B cell (primary cell): ENCODE results near the gene NLRP1. TPM values are rescaled to one million over a fixed set of nuclear protein-coding genes. Genes with fewer than 3 reads are reported as not detected.

Source experiments
- ATAC-seq: fragments of 200-7000 bp; cut with Tn5 transposase; one replicate; pipeline ENCODE4 v1.10.0; 2021; ENCODE audit warnings: low read depth, mild to moderate bottlenecking, moderate number of reproducible peaks, moderate library complexity
- CTCF ChIA-PET: fragments of 350-600 bp; sonication (Branson Sonifier 250); formaldehyde crosslinking; loops from one replicate; lab custom pipeline; 2021; ENCODE audit warnings: antibody characterized with exemption, inconsistent platforms; lab: Charles Lee
- POLR2A ChIA-PET: fragments of 350-600 bp; sonication (Branson Sonifier 250); formaldehyde crosslinking; loops from one replicate; lab custom pipeline; 2021; ENCODE audit warnings: antibody characterized with exemption; lab: Charles Lee
- DNase-seq: peaks from one replicate; pipeline ENCODE4 v3.0.0; 2013
- H2AFZ ChIP-seq: 2 replicates; pipeline ENCODE4 v1.6.1; 2012; ENCODE audit warnings: mild to moderate bottlenecking, low read depth, low read length; ENCODE audit not compliant: insufficient read depth, poor library complexity, severe bottlenecking
- H3K27ac ChIP-seq, 2 donors: 1 replicate in 1 of 2; 2 replicates in 1 of 2; pipeline ENCODE4 v1.5.1; 2012 to 2013; ENCODE audit warnings: low read length in 2 of 2, mild to moderate bottlenecking in 2 of 2, moderate library complexity in 1 of 2
- H3K27me3 ChIP-seq, 4 experiments: fragments of 200-600 bp in 1 of 4; sonication (generic) in 1 of 4; replicated peaks in 1 of 4; 1 replicate in 2 of 4; 2 replicates in 2 of 4; pipeline versions ENCODE4 v1.6.1 to v1.7.0; 2013 to 2016; ENCODE audit warnings: low read length in 3 of 4, mild to moderate bottlenecking in 2 of 4, mixed read lengths in 1 of 4, moderate library complexity in 1 of 4; ENCODE audit not compliant: insufficient read depth in 4 of 4, control insufficient read depth in 3 of 4; ENCODE audit errors: control extremely low read depth in 1 of 4
- H3K36me3 ChIP-seq, 2 experiments: replicated peaks in 1 of 2; 1 replicate in 1 of 2; 2 replicates in 1 of 2; pipeline versions ENCODE4 v1.6.1 to v1.7.1; 2013; ENCODE audit warnings: low read length in 1 of 2; ENCODE audit not compliant: insufficient read depth in 2 of 2, control insufficient read depth in 1 of 2; ENCODE audit errors: control extremely low read depth in 1 of 2, extremely low read depth in 1 of 2
- H3K4me1 ChIP-seq, 2 donors: fragments of 200-600 bp in 1 of 2; sonication (generic) in 1 of 2; 1 replicate in 1 of 2; 2 replicates in 1 of 2; pipeline versions ENCODE4 v1.5.1 to v1.6.1; 2013 to 2017; ENCODE audit warnings: low read length in 2 of 2; ENCODE audit not compliant: control insufficient read depth in 2 of 2, insufficient read depth in 2 of 2
- H3K4me2 ChIP-seq: replicated peaks from 2 replicates; pipeline ENCODE3; 2012; ENCODE audit warnings: mild to moderate bottlenecking, low read depth, low read length; ENCODE audit not compliant: poor library complexity, severe bottlenecking
- H3K4me3 ChIP-seq, 5 experiments: fragments of 200-600 bp in 1 of 5; sonication (generic) in 1 of 5; 1 replicate in 3 of 5; 2 replicates in 2 of 5; pipeline versions ENCODE4 v1.5.1 to v1.7.0; 2011 to 2016; ENCODE audit warnings: low read length in 4 of 5, mild to moderate bottlenecking in 4 of 5, low read depth in 2 of 5, control low read depth in 1 of 5, moderate library complexity in 1 of 5; ENCODE audit not compliant: insufficient read depth in 1 of 5; ENCODE audit errors: control extremely low read depth in 1 of 5, extremely low read depth in 1 of 5
- H3K79me2 ChIP-seq: fragments of 200-600 bp; sonication (generic); one replicate; pipeline ENCODE4 v1.6.0; 2016; ENCODE audit warnings: low read length; ENCODE audit not compliant: control insufficient read depth, insufficient read depth
- H3K9ac ChIP-seq: fragments of 200-600 bp; sonication (generic); 2 replicates; pipeline ENCODE4 v1.6.1; 2017; ENCODE audit warnings: mild to moderate bottlenecking, low read length, moderate library complexity
- H3K9me3 ChIP-seq, 3 donors: one replicate each; pipeline versions ENCODE4 v1.6.1 to v1.7.1; 2013; ENCODE audit warnings: low read length in 2 of 3; ENCODE audit not compliant: control insufficient read depth in 2 of 3, insufficient read depth in 1 of 3; ENCODE audit errors: control extremely low read depth in 1 of 3
- H4K20me1 ChIP-seq: 2 replicates; pipeline ENCODE4 v1.6.0; 2012; ENCODE audit warnings: mild to moderate bottlenecking, low read length; ENCODE audit not compliant: insufficient read depth, control insufficient read depth, poor library complexity, severe bottlenecking
- H3K27ac Mint-ChIP-seq: one replicate; pipeline ENCODE4 v1.8.0; 2021; ENCODE audit warnings: mixed read lengths
- H3K27me3 Mint-ChIP-seq: one replicate; pipeline ENCODE4 v1.8.0; 2021; ENCODE audit warnings: mixed read lengths
- H3K4me1 Mint-ChIP-seq: one replicate; pipeline ENCODE4 v1.8.0; 2021; ENCODE audit warnings: mixed read lengths
- H3K4me3 Mint-ChIP-seq: one replicate; pipeline ENCODE4 v1.8.0; 2021; ENCODE audit warnings: mixed read lengths
- H3K9me3 Mint-ChIP-seq: one replicate; pipeline ENCODE4 v1.8.0; 2022; ENCODE audit warnings: mixed read lengths; ENCODE audit not compliant: insufficient read depth
- EZH2 ChIP-seq: IDR thresholded peaks from 2 replicates; pipeline ENCODE4 v1.6.1; 2012; ENCODE audit warnings: borderline replicate concordance, low read depth, mild to moderate bottlenecking, moderate library complexity, low read length; ENCODE audit not compliant: insufficient read depth, poor library complexity, severe bottlenecking
- WGBS: methylation state at CpG from one replicate; pipeline ENCODE4 v1.1.5; 2013; ENCODE audit warnings: missing lambda C conversion rate; ENCODE audit not compliant: insufficient coverage; 5-methylcytosine and 5-hydroxymethylcytosine counted together
- intact Hi-C: fragments of 100-400 bp; cut with micrococcal nuclease; formaldehyde crosslinking; loops from one replicate; pipeline ENCODE4 v1.10.0; 2022
- polyA plus RNA-seq: library from polyadenylated mRNA; depleted of rRNA; stranded (reverse); fragments of >200 nt; gene quantifications from 2 replicates; pipeline ENCODE4 v1.2.3, GENCODE V29; 2012
- total RNA-seq, 2 donors: library from RNA; stranded (reverse); fragments of 120-200 nt in 1 of 2; gene quantifications; 1 replicate in 1 of 2; 2 replicates in 1 of 2; pipeline versions ENCODE4 v1.2.3 to v1.2.4, GENCODE V29; 2013 to 2022
- TF ChIP-seq, protein P1 (sequence below): fragments of 200-600 bp; IDR thresholded peaks from one replicate; pipeline ENCODE4 v1.8.0; 2022; ENCODE audit warnings: antibody characterized with exemption, mild to moderate bottlenecking

Gene NLRP1
- total and polyA plus RNA-seq, 2 donors (not counting 1 experiment from before 2014, with no cell fraction given), result 141 to 189 TPM

DNA sequence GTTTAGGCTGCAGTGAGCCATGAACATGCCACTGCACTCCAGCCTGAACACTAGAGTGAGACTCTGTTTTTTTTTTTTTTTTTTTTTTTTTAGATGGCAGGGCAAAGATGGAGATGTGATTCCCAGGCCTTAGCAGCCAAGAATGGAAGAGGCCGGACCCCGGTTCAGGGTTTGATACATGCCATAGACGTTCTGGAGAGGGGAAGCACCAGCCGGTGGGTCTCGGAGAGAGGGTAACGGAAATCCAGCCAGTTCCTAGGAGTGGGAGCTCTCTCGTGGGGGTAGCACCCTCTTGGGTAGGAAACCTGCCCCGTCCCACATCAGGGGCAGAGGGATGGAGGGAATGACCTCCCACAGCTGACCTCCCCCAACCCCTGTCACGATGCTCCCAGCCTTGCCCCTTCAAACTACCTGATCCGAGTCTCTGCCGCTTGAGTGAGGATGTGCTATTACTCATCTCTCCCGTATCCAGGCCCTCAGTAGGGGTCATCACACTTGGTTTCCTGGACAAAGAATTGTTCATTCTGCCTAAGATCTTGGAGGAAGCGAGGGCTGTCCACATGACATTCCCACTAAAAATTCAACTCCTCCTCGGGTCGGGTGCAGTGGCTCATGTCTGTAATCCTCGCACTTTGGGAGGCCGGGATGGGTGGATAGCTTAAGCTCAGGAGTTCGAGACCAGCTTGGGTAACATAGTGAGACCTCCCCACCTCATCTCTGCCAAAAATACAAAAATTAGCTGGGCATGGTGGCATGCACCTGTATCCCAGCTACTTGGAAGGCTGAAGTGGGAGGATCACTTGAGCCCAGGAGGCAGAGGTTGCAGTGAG lies 50.6 kb downstream of the NLRP1 start:
- no peaks in the 10 kb centered on the region for H3K9me3 Mint-ChIP-seq
- H3K27ac Mint-ChIP-seq, result no peak overlapping the region
- Histone ChIP-seq H4K20me1 (no peaks in the 10 kb centered on the region), H3K4me3 (no peak overlapping the region), H3K27ac (no peak overlapping the region), H2AFZ (no peak overlapping the region), H3K36me3 (peaks cover 6 to 61% of the 10 kb centered on the region in 2 experiments), H3K4me2 (no peak overlapping the region), H3K27me3 (no peaks in the 10 kb centered on the region), H3K79me2 (no peaks in the 10 kb centered on the region), H3K9ac (no peak overlapping the region), H3K4me1 (no peaks in the 10 kb centered on the region), H3K9me3 (no peaks in the 10 kb centered on the region)
- TF ChIP-seq, protein P1, sequence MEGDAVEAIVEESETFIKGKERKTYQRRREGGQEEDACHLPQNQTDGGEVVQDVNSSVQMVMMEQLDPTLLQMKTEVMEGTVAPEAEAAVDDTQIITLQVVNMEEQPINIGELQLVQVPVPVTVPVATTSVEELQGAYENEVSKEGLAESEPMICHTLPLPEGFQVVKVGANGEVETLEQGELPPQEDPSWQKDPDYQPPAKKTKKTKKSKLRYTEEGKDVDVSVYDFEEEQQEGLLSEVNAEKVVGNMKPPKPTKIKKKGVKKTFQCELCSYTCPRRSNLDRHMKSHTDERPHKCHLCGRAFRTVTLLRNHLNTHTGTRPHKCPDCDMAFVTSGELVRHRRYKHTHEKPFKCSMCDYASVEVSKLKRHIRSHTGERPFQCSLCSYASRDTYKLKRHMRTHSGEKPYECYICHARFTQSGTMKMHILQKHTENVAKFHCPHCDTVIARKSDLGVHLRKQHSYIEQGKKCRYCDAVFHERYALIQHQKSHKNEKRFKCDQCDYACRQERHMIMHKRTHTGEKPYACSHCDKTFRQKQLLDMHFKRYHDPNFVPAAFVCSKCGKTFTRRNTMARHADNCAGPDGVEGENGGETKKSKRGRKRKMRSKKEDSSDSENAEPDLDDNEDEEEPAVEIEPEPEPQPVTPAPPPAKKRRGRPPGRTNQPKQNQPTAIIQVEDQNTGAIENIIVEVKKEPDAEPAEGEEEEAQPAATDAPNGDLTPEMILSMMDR, result no peak
- no peak for TF ChIP-seq EZH2
- H3K4me3 Mint-ChIP-seq, result no peak overlapping the region
- no peaks in the 10 kb centered on the region for H3K4me1 Mint-ChIP-seq
- no peaks in the 10 kb centered on the region for H3K27me3 Mint-ChIP-seq
- CTCF ChIA-PET, result interaction anchor here (0.6 kb wide), 1 partner anchor 939 kb away, joined by 3 read pairs; no protein-coding TSS in a partner anchor
- DNase-seq, result no peak
- no peak for ATAC-seq
- POLR2A ChIA-PET, result no interaction called here
- intact Hi-C loops, result no loop called here
- WGBS, result 96% methylated on average over 11 of the region's 18 CpGs

DNA sequence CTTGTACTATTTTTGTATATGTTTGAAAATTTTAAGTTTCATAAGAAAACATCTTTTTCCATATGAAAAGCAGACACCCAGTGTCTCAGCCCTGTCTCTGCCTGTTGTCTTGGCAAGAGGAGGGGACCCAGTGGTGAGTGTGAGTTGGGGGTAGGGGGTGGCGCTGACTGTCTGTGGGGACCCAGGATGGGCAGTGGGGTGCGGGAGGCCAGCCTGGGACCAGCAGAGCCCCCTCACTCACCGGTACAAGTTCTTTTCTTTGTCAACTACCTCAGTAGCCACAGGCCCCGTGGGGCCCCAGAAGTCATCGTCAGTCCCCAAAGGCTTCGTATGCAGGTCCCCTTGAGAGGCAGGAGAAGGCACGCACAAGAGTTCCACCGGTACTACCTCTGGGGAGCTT lies 51.7 kb downstream of the NLRP1 start:
- Histone ChIP-seq H3K9me3 (no peaks in the 10 kb centered on the region), H3K4me3 (no peak overlapping the region), H3K27ac (no peak overlapping the region), H2AFZ (no peak overlapping the region), H3K79me2 (no peaks in the 10 kb centered on the region), H3K4me1 (no peaks in the 10 kb centered on the region), H4K20me1 (no peaks in the 10 kb centered on the region), H3K4me2 (no peak overlapping the region), H3K36me3 (peaks cover 6 to 61% of the 10 kb centered on the region in 2 experiments), H3K27me3 (no peaks in the 10 kb centered on the region), H3K9ac (no peak overlapping the region)
- Mint-ChIP-seq H3K27me3 (no peaks in the 10 kb centered on the region), H3K4me3 (no peak overlapping the region), H3K27ac (no peak overlapping the region), H3K9me3 (no peaks in the 10 kb centered on the region), H3K4me1 (no peaks in the 10 kb centered on the region)
- intact Hi-C loops, result no loop called here
- no peak for DNase-seq
- ChIA-PET POLR2A (no interaction called here), CTCF (no interaction called here)
- TF ChIP-seq, protein P1, result no peak
- no peak for TF ChIP-seq EZH2
- WGBS, result 84% methylated on average over 7 of the region's 8 CpGs
- no peak for ATAC-seq
